Inferior parietal cortex (tissue), 1 donor: ENCODE data around the gene NRCAM.
"Not testable (repeated sequence)": the region's sequence is repeated elsewhere in the genome, so short reads cannot be mapped to it uniquely, and the experiment has no call there.

Experiments used
- DNase-seq: peaks from one replicate; pipeline ENCODE4 v3.0.0-alpha.2; 2016; ENCODE audit errors: extremely low spot score

NRCAM gene

GRCh38 chr7:108345710-108346336 is 110.4 kb downstream of the NRCAM start:
- no peak for DNase-seq

- DNase-seq: no peak
These were observed 115.3 kb downstream of the NRCAM start for GRCh38 chr7:108340856-108341411.

GRCh38 chr7:108340406-108340805 is 115.8 kb downstream of the NRCAM start:
- not testable (repeated sequence) for DNase-seq

- no peak for DNase-seq
These were observed 120.8 kb downstream of the NRCAM start for GRCh38 chr7:108335269-108335918.

GRCh38 chr7:108332937-108333336 is 123.3 kb downstream of the NRCAM start:
- no peak for DNase-seq

GRCh38 chr7:108331971-108332370 is 124.3 kb downstream of the NRCAM start:
- no peak for DNase-seq

- no peak for DNase-seq
These were observed 126.0 kb downstream of the NRCAM start for GRCh38 chr7:108330227-108330626.

GRCh38 chr7:108329514-108329913 is 126.7 kb downstream of the NRCAM start:
- no peak for DNase-seq

- DNase-seq: no peak
These were observed 128.0 kb downstream of the NRCAM start for GRCh38 chr7:108328174-108328651.

- no peak for DNase-seq
These were observed 128.9 kb downstream of the NRCAM start for GRCh38 chr7:108327353-108327752.

GRCh38 chr7:108326938-108327337 is 129.3 kb downstream of the NRCAM start:
- no peak for DNase-seq

GRCh38 chr7:108324053-108325038 is 131.9 kb downstream of the NRCAM start:
- DNase-seq: no peak

- DNase-seq: no peak
These were observed 133.1 kb downstream of the NRCAM start for GRCh38 chr7:108322925-108323832.

GRCh38 chr7:108322046-108322445 is 134.2 kb downstream of the NRCAM start:
- DNase-seq: no peak

GRCh38 chr7:108321359-108321758 is 134.9 kb downstream of the NRCAM start:
- DNase-seq: no peak

- DNase-seq: no peak
These were observed 139.5 kb downstream of the NRCAM start for GRCh38 chr7:108316708-108317107.

- no peak for DNase-seq
These were observed 141.7 kb downstream of the NRCAM start for GRCh38 chr7:108314551-108314950.

- no peak for DNase-seq
These were observed 142.2 kb downstream of the NRCAM start for GRCh38 chr7:108314049-108314448.

GRCh38 chr7:108313086-108313485 is 143.2 kb downstream of the NRCAM start:
- no peak for DNase-seq

- no peak for DNase-seq
These were observed 144.6 kb downstream of the NRCAM start for GRCh38 chr7:108311446-108312168.
